NCI-H748 (cell line): ENCODE results near the gene C1QL1.

Experiments
- DNase-seq: peaks from one replicate; lab custom pipeline; 2025; ENCODE audit not compliant: unreplicated experiment; lab: John Stamatoyannopoulos, UW

The C1QL1 gene

GRCh38 chr17:44989552-44990138 is 21.5 kb upstream of the C1QL1 start:
- no peak for DNase-seq

- no peak for DNase-seq
These were observed 20.2 kb upstream of the C1QL1 start for GRCh38 chr17:44988044-44988942.

DNA sequence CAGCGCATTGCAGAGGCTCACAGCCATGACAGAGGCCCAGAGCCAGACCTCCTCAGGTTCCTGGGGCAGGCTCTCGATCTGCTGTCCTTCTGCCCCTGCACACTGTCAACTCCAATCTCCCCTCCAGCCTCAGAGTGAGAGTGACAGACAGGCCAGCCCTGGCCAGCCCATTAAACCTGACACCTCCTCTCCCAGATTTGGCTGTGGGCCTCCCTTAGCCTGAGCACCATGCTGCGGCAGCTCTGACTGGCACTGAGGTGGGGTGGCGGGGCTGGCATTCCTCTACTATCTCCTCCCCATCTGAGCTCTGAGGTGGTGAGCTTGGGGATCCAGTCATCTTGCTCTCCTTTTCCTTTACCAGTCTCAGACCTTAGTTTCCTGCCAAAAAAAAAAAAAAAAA is 15.5 kb upstream of the C1QL1 start:
- no peak for DNase-seq

DNA sequence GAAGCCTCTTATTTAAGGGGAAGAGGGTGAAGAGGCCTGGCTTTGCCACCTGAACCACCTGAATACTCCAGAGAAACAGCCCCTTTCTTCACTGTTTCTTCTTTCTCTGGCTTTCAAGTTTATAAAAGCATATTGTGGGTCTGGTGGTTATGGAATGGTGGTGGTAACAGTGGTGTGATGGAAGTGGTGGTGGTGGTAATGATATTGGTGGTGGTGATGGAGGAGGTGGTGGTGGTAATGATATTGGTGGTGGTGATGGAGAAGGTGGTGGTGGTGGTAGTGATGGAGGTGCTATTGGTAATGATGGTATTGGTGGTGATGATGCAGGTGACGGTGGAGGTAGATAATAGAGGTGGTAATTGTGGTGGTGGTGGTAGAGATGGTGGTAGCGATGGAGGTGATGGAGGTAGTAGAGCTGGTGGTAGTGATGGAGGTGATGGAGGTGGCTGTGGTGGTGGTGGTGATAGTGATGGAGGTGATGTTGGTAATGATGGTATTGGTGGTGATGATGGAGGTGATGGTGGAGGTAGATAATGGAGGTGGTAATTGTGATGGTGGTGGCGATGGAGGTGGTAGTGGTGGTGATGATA is 14.1 kb upstream of the C1QL1 start:
- DNase-seq = no peak

DNA sequence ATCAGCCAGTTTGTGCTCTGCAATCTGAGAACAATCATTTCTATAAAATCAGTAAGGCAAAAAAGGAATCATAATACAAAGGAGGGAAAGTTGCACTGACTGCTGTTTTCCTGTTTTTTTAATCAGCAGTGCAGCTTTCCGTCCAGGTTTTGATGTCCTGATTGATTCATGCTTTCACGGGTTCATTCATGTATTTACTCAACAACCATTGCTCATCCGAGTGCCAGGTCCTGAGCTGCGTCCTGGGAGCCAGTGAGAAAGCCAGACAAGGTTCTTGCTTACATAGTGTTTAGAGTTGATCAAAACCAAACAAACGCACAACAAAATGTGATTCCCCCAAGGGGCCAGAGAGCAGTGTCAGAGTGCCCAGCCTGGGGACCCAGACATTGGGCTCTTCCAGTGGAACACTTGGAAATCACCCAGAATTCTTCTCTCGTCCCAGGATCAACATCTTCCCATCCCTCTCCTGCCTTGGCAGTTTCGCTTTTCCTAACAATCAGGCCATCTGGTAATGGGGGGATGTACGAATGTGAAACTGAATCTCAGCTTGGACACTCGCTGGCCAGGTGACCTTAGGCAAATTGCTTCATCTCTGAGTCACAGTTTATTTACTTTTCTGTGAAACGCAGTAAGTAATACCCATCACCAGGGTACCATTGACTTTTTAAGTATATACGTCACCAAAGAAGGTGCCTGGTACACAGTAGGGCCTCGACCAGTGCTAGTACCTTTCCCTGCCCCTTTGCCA is 13.3 kb upstream of the C1QL1 start:
- peak; percentile 28 for DNase-seq

GRCh38 chr17:44979426-44979995 is 11.4 kb upstream of the C1QL1 start:
- DNase-seq = peak; percentile 10

DNA sequence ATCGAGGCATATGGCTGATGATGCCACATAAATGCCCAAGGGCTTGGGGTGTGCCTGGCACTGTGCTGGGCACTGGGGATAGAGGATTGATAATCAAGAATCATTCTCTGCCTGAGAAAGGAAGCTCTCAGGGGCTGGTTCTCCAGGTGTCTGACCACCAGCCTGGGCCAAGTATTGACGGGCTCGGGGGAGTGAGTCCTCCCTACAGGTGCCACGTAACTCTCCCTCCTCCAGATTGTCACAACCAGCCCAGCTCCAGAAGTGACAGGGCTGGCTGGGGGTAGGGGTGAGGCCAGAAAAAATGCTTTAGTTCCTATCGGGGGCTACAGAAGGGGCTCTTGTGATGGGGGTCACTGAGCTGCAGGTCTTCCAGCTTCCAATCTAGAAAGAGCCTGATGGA is 10.7 kb upstream of the C1QL1 start:
- DNase-seq = no peak

DNA sequence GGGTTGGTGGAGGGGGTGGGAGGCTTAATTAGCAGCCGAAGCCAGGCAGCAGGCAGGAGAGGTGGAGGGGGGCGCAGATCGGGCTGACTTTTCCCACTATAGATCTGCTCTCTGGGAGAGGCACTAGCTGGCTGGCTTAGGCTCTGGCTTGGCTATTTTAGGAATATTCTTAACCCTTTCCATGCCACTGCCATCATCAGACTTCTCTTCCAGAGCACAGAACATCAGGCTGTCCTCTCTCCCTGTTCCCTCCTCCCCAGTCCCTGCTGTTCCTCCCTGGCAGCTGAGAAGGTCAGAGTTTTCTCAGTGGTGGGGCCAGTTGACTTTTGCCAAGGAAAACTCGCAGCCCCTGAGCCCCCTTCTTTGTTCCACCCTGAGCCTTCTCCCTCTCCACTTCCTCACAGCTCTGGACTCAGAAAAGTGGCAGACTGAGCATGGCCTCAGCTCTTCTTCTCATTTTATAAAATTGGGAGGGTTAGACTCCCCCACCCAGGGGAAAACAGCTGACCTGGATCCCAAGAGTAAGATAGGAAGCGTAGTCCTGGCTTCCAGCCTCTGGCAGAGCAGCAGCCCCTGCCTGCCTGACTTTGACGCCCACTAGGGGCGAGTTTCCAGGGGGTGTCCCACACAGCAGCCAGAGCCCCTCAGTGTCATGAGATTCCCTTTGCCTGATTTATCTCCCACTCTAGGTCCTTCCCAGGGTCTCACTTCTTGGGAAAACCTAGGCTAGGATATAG is 9.9 kb upstream of the C1QL1 start:
- DNase-seq = no peak

GRCh38 chr17:44977065-44977464 is 9.0 kb upstream of the C1QL1 start:
- no peak for DNase-seq

GRCh38 chr17:44976206-44976605 is 8.1 kb upstream of the C1QL1 start:
- DNase-seq = peak; percentile 31

DNA sequence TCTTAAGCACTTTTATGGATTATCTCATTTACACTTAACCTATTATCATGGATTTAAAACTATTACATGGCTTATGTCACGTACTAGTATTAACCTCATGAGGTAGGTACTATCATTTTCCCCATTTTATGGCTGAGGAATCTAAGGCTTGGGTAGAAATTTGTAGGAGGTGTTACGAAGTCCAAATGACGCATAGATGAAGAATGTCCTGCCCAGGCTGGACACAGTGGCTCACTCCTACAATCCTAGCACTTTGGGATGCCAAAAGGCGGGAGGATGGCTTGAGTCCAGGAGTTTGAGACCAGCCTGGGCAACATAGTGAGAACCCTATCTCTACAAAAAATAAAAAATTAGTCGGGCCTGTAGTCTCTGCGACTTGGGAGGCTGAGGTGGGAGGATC is 4.8 kb upstream of the C1QL1 start:
- DNase-seq = no peak

DNA sequence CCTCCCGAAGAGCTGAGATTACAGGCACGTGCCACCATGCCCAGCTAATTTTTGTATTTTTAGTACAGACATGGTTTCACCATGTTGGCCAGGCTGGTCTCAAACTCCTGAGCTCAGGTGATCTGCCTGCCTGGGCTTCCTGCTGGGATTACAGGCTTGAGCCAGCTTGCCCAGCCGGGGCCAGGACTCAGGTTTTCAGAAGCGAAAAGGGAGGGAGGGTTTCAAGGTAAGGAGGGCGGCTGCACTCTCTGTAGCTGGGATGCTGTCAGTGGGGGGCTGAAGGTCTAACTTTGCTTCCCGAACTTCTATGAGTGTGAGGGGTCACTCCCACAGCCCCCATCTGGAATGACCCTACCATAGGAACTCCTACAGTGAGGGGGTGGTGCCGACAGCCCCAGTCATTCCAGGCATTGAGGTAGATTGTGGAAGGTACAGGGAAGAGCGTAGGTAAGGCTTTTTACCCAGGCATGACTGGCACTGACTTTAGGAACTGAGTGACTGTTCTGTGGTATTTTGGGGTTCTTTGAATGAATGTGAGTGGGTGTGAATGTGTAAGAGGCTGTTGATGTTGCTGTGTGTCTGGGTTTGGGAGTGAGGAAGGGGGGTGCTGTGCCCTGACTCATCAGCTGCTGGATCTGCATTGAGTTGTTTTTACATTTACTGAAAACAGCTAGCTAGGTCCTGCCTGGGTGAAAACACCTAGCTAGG is 3.8 kb upstream of the C1QL1 start:
- DNase-seq = no peak

GRCh38 chr17:44970136-44970741 is 2.1 kb upstream of the C1QL1 start:
- DNase-seq = no peak

- no peak for DNase-seq
These were observed 1.2 kb upstream of the C1QL1 start for GRCh38 chr17:44969144-44969780.

DNA sequence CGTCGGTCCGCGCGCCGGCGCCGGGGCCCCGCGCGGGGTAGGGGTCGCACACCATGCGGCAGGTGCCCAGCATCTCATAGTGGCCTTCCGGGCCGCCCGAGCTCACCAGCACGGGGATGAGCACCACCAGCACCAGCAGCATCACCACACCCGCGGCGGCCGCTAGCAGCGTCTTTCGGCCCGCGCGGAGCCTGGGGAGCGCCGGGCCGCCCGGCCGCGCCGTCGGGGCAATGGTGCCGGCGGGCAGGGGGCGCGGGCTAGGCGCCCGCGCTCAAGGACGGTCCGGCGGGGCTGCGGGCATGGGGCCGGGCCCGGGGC is 237 bp downstream of the C1QL1 start:
- DNase-seq = peak; percentile 54

- peak; percentile 65 for DNase-seq
These were observed 837 bp downstream of the C1QL1 start for GRCh38 chr17:44967026-44967906.

DNA sequence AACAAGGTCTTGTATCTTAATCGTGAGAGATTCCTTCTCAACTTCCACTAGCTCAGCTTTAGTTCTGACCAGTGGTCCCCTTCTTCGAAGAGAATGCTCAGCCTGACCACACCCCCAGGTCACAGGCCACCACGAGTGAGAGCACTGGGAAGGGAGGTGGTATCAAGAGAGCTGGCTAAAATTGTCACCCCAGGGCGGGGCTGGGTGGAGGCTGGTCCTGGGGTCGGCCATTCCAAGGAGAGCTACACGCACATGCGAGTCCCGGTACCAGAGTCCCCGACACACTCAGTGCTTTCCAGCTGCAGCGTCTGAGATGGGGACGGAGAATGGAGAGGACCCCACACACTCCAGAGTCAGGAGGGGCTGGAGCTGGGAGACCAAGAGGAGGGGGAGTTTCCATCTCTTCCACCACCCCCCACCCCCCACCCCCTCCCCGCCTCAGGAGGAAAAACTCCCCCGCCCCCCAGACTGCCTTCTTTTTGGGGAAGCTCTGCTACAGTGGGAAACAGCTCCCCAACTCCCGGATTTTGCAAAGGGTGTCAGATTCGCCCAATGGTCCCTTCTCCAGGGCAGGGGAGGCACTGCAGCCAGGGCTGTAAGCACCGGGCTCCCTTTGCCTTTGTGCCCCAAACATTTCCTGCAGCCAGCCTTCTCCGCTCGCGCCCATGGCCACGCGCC is 1.6 kb downstream of the C1QL1 start:
- DNase-seq = no peak
